ENCODE measurements around the gene PLEKHM3. TPM values are rescaled to one million over a fixed set of nuclear protein-coding genes. Genes with fewer than 3 reads are reported as not detected.

Gene PLEKHM3
- total and polyA plus RNA-seq, 2 donors (not counting 3 experiments of a cell fraction or from before 2014, with no cell fraction given) = 3.1 to 9.1 TPM

GRCh38 chr2:208062113-208062512 is 36.8 kb upstream of the PLEKHM3 start:
- peak; percentile 30 for DNase-seq (ENCODE audit: low read depth, low spot score)
- H3K27me3 ChIP-seq (ENCODE audit: control insufficient read depth in 2 of 2, insufficient read depth in 2 of 2, low read length in 2 of 2) = no peaks in the 10 kb centered on the region
- no peak for FAIRE-seq

More at GRCh38 chr2:208062113-208062512, 36.8 kb upstream of the PLEKHM3 start:
- Histone ChIP-seq H3K27ac (ENCODE audit: insufficient read depth, low read depth, low read length) (no peak overlapping the region), H3K4me1 (ENCODE audit: control insufficient read depth, extremely low read depth, insufficient read depth, low read length) (no peaks in the 10 kb centered on the region), H3K4me3 (replicated peaks in 1 of 3; ENCODE audit: insufficient read depth in 1 of 3, low read depth in 1 of 3, low read length in 3 of 3) (no peak overlapping the region), H3K79me2 (ENCODE audit: control insufficient read depth, insufficient read depth, low read length) (no peaks in the 10 kb centered on the region), H3K4me2 (ENCODE audit: insufficient read depth, low read length) (no peak overlapping the region), H4K20me1 (replicated peaks; ENCODE audit: control insufficient read depth, extremely low read depth, insufficient read depth, low read length) (no peaks in the 10 kb centered on the region), H3K9me3 (replicated peaks; ENCODE audit: control insufficient read depth, insufficient read depth, low read length) (no peaks in the 10 kb centered on the region), H3K9ac (replicated peaks; ENCODE audit: extremely low read depth, insufficient read depth, low read length) (no peak overlapping the region), H3K36me3 (ENCODE audit: control insufficient read depth in 2 of 2, extremely low read depth in 1 of 2, insufficient read depth in 2 of 2, low read length in 2 of 2) (no peaks in the 10 kb centered on the region), H3K9me1 (replicated peaks; ENCODE audit: control insufficient read depth, extremely low read depth, insufficient read depth, low read length) (no peaks in the 10 kb centered on the region), H2AFZ (ENCODE audit: low read depth, low read length) (no peak overlapping the region)
- BruUV-seq (replicated peaks) = no TSS peak
- intact Hi-C loops (cut with micrococcal nuclease) = loop anchor here (2.0 kb wide), 1 partner anchor 293 kb away; the partner anchor contains the start of gene FZD5
- ChIA-PET CTCF (interaction anchor here (2.8 kb wide), 1 partner anchor 316 kb away, joined by 11 read pairs; no protein-coding TSS in a partner anchor), POLR2A (no interaction called here)
- TF ChIP-seq, protein P1, sequence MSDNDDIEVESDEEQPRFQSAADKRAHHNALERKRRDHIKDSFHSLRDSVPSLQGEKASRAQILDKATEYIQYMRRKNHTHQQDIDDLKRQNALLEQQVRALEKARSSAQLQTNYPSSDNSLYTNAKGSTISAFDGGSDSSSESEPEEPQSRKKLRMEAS (IDR thresholded peaks at IDR 0.05; ENCODE audit: insufficient read depth, insufficient read length) = no peak
- peak; percentile 19 to 33 for TF ChIP-seq CTCF (IDR thresholded peaks at IDR 0.05; ENCODE audit: extremely low read depth in 1 of 2, insufficient read depth in 1 of 2, low read depth in 1 of 2, low read length in 2 of 2)
- dilution Hi-C loops (cut with MboI; ENCODE audit: extremely low pct_ligation_motif_present, low sequenced_read_pairs) = no loop called here
